Keratinocyte (primary cell): ENCODE data around the gene TEX53. TPM values are rescaled to one million over a fixed set of nuclear protein-coding genes. Genes with fewer than 3 reads are reported as not detected.

Experiments
- DNase-seq: peaks from one replicate; pipeline ENCODE4 v3.0.0-alpha.2; 2011; ENCODE audit warnings: low read depth, missing footprints, low spot score
- FAIRE-seq: peaks from 2 replicates; lab custom pipeline; 2011; peaks lifted over from hg19 to GRCh38; lab: Jason Lieb, UNC
- H2AFZ ChIP-seq: 2 replicates; pipeline ENCODE4 v1.6.0; 2012; ENCODE audit warnings: low read length, control low read depth, inconsistent platforms; ENCODE audit not compliant: control insufficient read depth
- H3K27ac ChIP-seq: 2 replicates; pipeline ENCODE4 v1.5.1; 2011; ENCODE audit warnings: low read length; ENCODE audit not compliant: control insufficient read depth, insufficient read depth
- H3K27me3 ChIP-seq: 3 replicates; pipeline ENCODE4 v1.6.0; 2011; ENCODE audit warnings: low read length; ENCODE audit not compliant: control insufficient read depth, insufficient read depth; ENCODE audit errors: extremely low read depth
- H3K36me3 ChIP-seq, 2 experiments: 2 replicates in 1 of 2; 3 replicates in 1 of 2; pipeline ENCODE4 v1.5.1; 2011; ENCODE audit warnings: low read length in 2 of 2, mild to moderate bottlenecking in 1 of 2; ENCODE audit not compliant: control insufficient read depth in 2 of 2, insufficient read depth in 2 of 2; ENCODE audit errors: extremely low read depth in 1 of 2
- H3K4me1 ChIP-seq: 3 replicates; pipeline ENCODE4 v1.5.1; 2011; ENCODE audit warnings: low read length; ENCODE audit not compliant: control insufficient read depth, insufficient read depth; ENCODE audit errors: extremely low read depth
- H3K4me2 ChIP-seq: 3 replicates; pipeline ENCODE4 v1.6.0; 2011; ENCODE audit warnings: low read depth, low read length; ENCODE audit not compliant: control insufficient read depth, insufficient read depth; ENCODE audit errors: extremely low read depth
- H3K4me3 ChIP-seq, 3 experiments: fragments of 200-600 bp in 1 of 3; sonication (generic) in 1 of 3; 2 replicates in 2 of 3; 3 replicates in 1 of 3; pipeline ENCODE4 v1.5.1; 2011 to 2016; ENCODE audit warnings: low read length in 3 of 3, mild to moderate bottlenecking in 3 of 3, control low read depth in 2 of 3, inconsistent platforms in 1 of 3, low read depth in 1 of 3, mixed read lengths in 1 of 3, mixed run types in 1 of 3, moderate library complexity in 1 of 3; ENCODE audit not compliant: control insufficient read depth in 2 of 3, insufficient read depth in 2 of 3; ENCODE audit errors: extremely low read depth in 1 of 3
- H3K79me2 ChIP-seq: 2 replicates; pipeline ENCODE4 v1.6.0; 2012; ENCODE audit warnings: low read length; ENCODE audit not compliant: control insufficient read depth, insufficient read depth
- H3K9ac ChIP-seq: 3 replicates; pipeline ENCODE4 v1.6.0; 2011; ENCODE audit warnings: low read length; ENCODE audit not compliant: control insufficient read depth, insufficient read depth; ENCODE audit errors: extremely low read depth
- H3K9me1 ChIP-seq: 3 replicates; pipeline ENCODE4 v1.6.0; 2011; ENCODE audit warnings: low read length; ENCODE audit not compliant: control insufficient read depth, insufficient read depth; ENCODE audit errors: extremely low read depth
- H3K9me3 ChIP-seq: 2 replicates; pipeline ENCODE4 v1.5.1; 2012; ENCODE audit warnings: low read depth, low read length; ENCODE audit not compliant: control insufficient read depth
- H4K20me1 ChIP-seq: 3 replicates; pipeline ENCODE4 v1.6.0; 2011; ENCODE audit warnings: low read length; ENCODE audit not compliant: control insufficient read depth, insufficient read depth; ENCODE audit errors: extremely low read depth
- EZH2 ChIP-seq: IDR thresholded peaks from one replicate; pipeline ENCODE4 v1.6.1; 2012; ENCODE audit warnings: inconsistent platforms, mild to moderate bottlenecking, low read length, moderate library complexity
- dilution Hi-C: fragments of 300-500 bp; cut with MboI; formaldehyde crosslinking; loops from one replicate; pipeline ENCODE4 v1.7.0; 2020; ENCODE audit warnings: low sequenced_read_pairs; ENCODE audit not compliant: extremely low pct_ligation_motif_present
- polyA plus RNA-seq, 5 experiments: library from polyadenylated mRNA; depleted of rRNA in 3 of 5; stranded (reverse) in 3 of 5; stranded (forward) in 1 of 5; unstranded in 1 of 5; fragments of >200 nt; gene quantifications; 1 replicate in 1 of 5; 2 replicates in 3 of 5; 3 replicates in 1 of 5; pipeline versions ENCODE4 v1.2.1 to v1.2.3, GENCODE V29; 2011 to 2012; ENCODE audit warnings: missing spikeins in 2 of 5, low read depth in 1 of 5, low replicate concordance in 1 of 5
- TF ChIP-seq, protein P1 (sequence below), 3 experiments: IDR thresholded peaks in 1 of 3; conservative IDR thresholded peaks in 1 of 3; optimal IDR thresholded peaks in 1 of 3; 2 replicates in 2 of 3; 3 replicates in 1 of 3; pipeline versions ENCODE3 to v1.5.1; 2011; ENCODE audit warnings: low read length in 3 of 3, mild to moderate bottlenecking in 3 of 3, moderate library complexity in 2 of 3, control low read depth in 1 of 3, inconsistent platforms in 1 of 3; ENCODE audit not compliant: insufficient read depth in 2 of 3; ENCODE audit errors: extremely low read depth in 1 of 3

TEX53 gene
- polyA plus RNA-seq, 1 donor (not counting 4 experiments of a cell fraction or from before 2014, with no cell fraction given), result not detected

DNA sequence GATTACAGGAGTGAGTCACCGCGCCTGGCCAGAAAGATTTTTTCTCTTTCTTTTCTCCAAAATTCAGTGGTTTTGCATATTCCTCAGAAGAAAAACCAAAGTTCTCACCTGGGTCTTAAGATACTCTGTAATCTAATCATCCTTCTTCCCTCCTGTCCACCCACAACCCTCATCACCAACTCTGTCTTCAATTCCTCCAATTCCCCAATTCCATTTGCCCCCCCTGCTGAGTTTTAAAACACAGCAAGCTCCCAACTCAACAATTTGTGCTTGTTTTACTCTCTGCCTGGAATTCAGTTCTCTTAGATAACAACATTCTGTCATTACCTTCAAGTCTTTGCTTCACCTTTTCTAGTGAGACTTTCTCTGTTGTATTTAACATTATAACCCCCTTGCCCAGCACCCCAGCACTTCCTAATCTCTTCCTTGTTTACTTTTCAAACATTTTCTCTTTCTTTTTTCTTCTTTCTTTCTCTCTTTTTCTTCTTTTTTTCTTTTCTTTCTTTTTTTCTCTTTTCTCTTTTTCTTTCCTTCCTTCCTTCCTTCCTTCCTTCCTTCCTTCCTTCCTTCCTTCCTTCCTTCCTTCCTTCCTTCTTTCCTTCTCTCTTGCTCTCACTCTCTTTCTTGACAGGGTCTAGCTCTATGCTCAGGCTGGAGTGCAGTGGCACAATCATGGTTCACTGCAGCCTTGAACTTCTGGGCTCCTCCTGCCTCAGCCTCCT, 16.6 kb upstream of the TEX53 start:
- Histone ChIP-seq H3K9ac (no peak overlapping the region), H3K9me3 (no peaks in the 10 kb centered on the region), H3K9me1 (no peaks in the 10 kb centered on the region), H3K36me3 (no peaks in the 10 kb centered on the region), H3K4me2 (no peak overlapping the region), H3K4me1 (peaks cover 35% of the 10 kb centered on the region), H3K4me3 (no peak overlapping the region), H3K27me3 (no peaks in the 10 kb centered on the region), H3K79me2 (no peaks in the 10 kb centered on the region), H4K20me1 (no peaks in the 10 kb centered on the region), H2AFZ (no peak overlapping the region), H3K27ac (no peak overlapping the region)
- TF ChIP-seq, protein P1, sequence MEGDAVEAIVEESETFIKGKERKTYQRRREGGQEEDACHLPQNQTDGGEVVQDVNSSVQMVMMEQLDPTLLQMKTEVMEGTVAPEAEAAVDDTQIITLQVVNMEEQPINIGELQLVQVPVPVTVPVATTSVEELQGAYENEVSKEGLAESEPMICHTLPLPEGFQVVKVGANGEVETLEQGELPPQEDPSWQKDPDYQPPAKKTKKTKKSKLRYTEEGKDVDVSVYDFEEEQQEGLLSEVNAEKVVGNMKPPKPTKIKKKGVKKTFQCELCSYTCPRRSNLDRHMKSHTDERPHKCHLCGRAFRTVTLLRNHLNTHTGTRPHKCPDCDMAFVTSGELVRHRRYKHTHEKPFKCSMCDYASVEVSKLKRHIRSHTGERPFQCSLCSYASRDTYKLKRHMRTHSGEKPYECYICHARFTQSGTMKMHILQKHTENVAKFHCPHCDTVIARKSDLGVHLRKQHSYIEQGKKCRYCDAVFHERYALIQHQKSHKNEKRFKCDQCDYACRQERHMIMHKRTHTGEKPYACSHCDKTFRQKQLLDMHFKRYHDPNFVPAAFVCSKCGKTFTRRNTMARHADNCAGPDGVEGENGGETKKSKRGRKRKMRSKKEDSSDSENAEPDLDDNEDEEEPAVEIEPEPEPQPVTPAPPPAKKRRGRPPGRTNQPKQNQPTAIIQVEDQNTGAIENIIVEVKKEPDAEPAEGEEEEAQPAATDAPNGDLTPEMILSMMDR (optimal IDR thresholded peaks at IDR 0.05 in 1 of 3, IDR thresholded peaks at IDR 0.05 in 1 of 3, conservative IDR thresholded peaks at IDR 0.05 in 1 of 3; ENCODE audit: extremely low read depth in 1 of 3, insufficient read depth in 2 of 3, low read length in 3 of 3), result no peak
- no peak for TF ChIP-seq EZH2
- dilution Hi-C loops, result no loop called here
- FAIRE-seq (no peak), DNase-seq (no peak)

DNA sequence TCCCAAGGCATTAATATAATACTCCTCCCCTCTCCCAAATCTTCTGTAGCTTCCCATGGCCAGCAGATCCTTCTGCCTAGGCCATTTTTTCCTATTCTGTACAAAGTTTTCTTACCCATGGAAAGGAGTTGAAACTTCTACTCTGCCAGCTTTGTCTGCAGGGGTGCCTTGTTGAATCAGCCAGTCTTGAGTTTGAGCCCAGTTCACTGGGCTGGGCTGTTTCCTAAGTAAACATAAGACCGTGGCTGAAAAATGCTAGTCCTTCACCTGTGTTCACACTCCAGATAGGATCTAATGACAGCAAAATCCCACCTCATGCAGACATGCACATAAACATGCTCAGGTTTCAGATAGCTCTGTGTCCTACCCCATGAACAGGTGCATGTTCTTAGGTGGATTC, 14.0 kb upstream of the TEX53 start:
- Histone ChIP-seq H3K4me2 (no peak overlapping the region), H3K27ac (no peak overlapping the region), H3K27me3 (no peaks in the 10 kb centered on the region), H4K20me1 (no peaks in the 10 kb centered on the region), H2AFZ (no peak overlapping the region), H3K4me3 (no peak overlapping the region), H3K9me1 (no peaks in the 10 kb centered on the region), H3K9me3 (no peaks in the 10 kb centered on the region), H3K4me1 (peaks cover 17% of the 10 kb centered on the region), H3K79me2 (no peaks in the 10 kb centered on the region), H3K9ac (no peak overlapping the region), H3K36me3 (no peaks in the 10 kb centered on the region)
- FAIRE-seq (no peak), DNase-seq (no peak)
- dilution Hi-C loops, result no loop called here
- TF ChIP-seq, protein P1 (optimal IDR thresholded peaks at IDR 0.05 in 1 of 3, IDR thresholded peaks at IDR 0.05 in 1 of 3, conservative IDR thresholded peaks at IDR 0.05 in 1 of 3; ENCODE audit: extremely low read depth in 1 of 3, insufficient read depth in 2 of 3, low read length in 3 of 3), result no peak
- no peak for TF ChIP-seq EZH2
